H1 (cell line): Measurements from ENCODE around the gene KCNQ1OT1. TPM values are rescaled to one million over a fixed set of nuclear protein-coding genes. Genes with fewer than 3 reads are reported as not detected.

Experiments used
- BACH1 ChIP-seq: IDR thresholded peaks from 2 replicates; pipeline ENCODE4 v1.6.1; 2012; ENCODE audit warnings: low read length, improper control_type of control experiment
- JUND ChIP-seq: IDR thresholded peaks from 2 replicates; pipeline ENCODE4 v1.6.1; 2011; ENCODE audit warnings: mild to moderate bottlenecking, improper control_type of control experiment, low read length
- MAFK ChIP-seq: IDR thresholded peaks from 2 replicates; pipeline ENCODE4 v1.6.1; 2012; ENCODE audit warnings: low read depth, mild to moderate bottlenecking, improper control_type of control experiment, low read length
- RNF2 ChIP-seq: fragments of 200-900, 300-1000 bp; sonication (generic); IDR thresholded peaks from 2 replicates; pipeline ENCODE4 v1.7.1; 2016; ENCODE audit warnings: borderline replicate concordance, low read depth, mild to moderate bottlenecking, antibody characterized with exemption, low read length; ENCODE audit not compliant: poor library complexity, severe bottlenecking; ENCODE audit errors: missing control alignments
- SP2 ChIP-seq: IDR thresholded peaks from 2 replicates; pipeline ENCODE4 v1.6.1; 2012; ENCODE audit warnings: mild to moderate bottlenecking, low read length, inconsistent platforms
- SP4 ChIP-seq: IDR thresholded peaks from 2 replicates; pipeline ENCODE4 v1.6.1; 2012; ENCODE audit warnings: low read length, inconsistent platforms
- polyA plus RNA-seq, 7 experiments: library from polyadenylated mRNA; depleted of rRNA in 3 of 7; stranded (reverse) in 5 of 7; unstranded in 2 of 7; fragments of >200 nt in 5 of 7; fragments of 200-250 nt in 2 of 7; gene quantifications; 1 replicate in 5 of 7; 2 replicates in 1 of 7; 4 replicates in 1 of 7; pipeline versions ENCODE4 v1.2.1 to v1.2.3, GENCODE V29; 2011 to 2013; ENCODE audit warnings: missing spikeins in 2 of 7, mixed read lengths in 2 of 7
- total RNA-seq: library from RNA; stranded (reverse); fragmentation: NEBNext Ultra II Directional; extraction: Animal tissue kit (Norgen Biotek cat#: 25700); gene quantifications from 2 replicates; pipeline ENCODE4 v1.2.1, GENCODE V29; 2021
- TF ChIP-seq, protein P1 (sequence below): IDR thresholded peaks from 2 replicates; pipeline ENCODE4 v1.6.1; 2011; ENCODE audit warnings: low read depth, mild to moderate bottlenecking, low read length; ENCODE audit not compliant: insufficient read depth
- TF ChIP-seq, protein P2 (sequence below): IDR thresholded peaks from 2 replicates; pipeline ENCODE4 v1.6.1; 2012; ENCODE audit warnings: inconsistent platforms

Gene KCNQ1OT1
- total and polyA plus RNA-seq, 2 of the 8 experiments (the other 6 are each of a cell fraction or from before 2014, with no cell fraction given), result 0.21 to 1.2 TPM

DNA sequence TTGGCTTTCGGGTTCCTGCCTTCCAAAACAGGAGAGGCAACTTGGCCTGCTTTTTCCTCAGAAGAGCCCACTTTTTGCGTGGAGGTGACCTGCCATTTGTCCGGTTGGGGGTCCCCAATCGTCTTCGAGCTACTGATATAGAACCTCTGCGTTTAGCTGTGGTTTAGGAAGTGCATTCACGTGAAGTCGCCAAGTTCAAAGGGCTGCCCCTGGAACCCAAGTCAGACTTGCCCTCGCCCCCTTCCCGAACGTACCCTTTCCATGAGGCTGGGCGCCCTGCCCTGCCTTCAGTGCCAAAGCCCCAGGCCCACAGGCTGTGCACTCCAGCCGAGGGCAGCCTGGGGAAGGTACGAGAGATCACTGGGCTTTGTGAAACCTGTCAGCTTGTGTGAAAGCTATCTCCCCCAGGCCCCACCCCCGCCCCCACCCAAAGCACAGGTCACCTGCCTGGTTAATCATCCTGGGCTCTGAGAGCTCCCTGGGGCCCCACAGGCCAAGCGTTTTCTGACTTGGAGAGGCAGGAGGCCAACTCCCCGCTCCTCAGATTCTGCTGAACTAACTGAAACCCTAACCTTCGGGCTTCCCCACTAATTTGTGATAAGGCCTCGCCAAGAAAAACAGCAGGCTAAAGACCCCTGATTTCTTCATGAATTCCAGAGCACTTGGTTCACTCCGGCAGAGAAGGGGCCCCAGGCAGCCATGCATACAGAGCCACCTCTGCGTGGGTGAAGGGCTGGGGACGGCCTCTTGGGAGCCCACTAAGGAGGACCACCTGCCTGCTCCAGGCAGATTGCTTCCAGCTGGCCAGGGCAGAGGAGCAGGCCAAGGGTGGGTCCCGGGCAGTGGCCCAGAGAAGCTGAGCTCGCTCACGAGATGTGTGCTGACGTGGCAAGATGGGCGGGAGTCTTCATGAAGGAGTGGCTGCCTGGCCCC lies 25.8 kb upstream of the KCNQ1OT1 start (continued):
- TF ChIP-seq RNF2 (no peak), JUND (no peak), MAFK (no peak), BACH1 (no peak), SP2 (no peak), SP4 (no peak)
- TF ChIP-seq, protein P1, sequence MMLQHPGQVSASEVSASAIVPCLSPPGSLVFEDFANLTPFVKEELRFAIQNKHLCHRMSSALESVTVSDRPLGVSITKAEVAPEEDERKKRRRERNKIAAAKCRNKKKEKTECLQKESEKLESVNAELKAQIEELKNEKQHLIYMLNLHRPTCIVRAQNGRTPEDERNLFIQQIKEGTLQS, result no peak
- TF ChIP-seq, protein P2, sequence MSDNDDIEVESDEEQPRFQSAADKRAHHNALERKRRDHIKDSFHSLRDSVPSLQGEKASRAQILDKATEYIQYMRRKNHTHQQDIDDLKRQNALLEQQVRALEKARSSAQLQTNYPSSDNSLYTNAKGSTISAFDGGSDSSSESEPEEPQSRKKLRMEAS, result no peak
